Psoas muscle (tissue), 8 donors: ENCODE measurements around the gene TOR4A. TPM values are rescaled to one million over a fixed set of nuclear protein-coding genes. Genes with fewer than 3 reads are reported as not detected.
A peak's percentile ranks its signal among the peaks of the same experiment; 100 is the strongest.

Experiments used
- ATAC-seq, 4 donors: fragments of 200-7000 bp; cut with Tn5 transposase; one replicate each; pipeline ENCODE4 v1.9.1; 2020; ENCODE audit warnings: moderate library complexity in 3 of 4, mild to moderate bottlenecking in 2 of 4
- DNase-seq, 2 donors: peaks; one replicate each; pipeline ENCODE4 v3.0.0-alpha.2; 2020
- H3K27ac ChIP-seq: fragments of 200-600 bp; one replicate; pipeline ENCODE4 v1.8.0; 2022
- H3K27me3 ChIP-seq, 3 donors: fragments of 200-600 bp in 1 of 3; one replicate each; pipeline versions ENCODE4 v1.6.1 to v1.8.0; 2013 to 2022; ENCODE audit warnings: low read length in 2 of 3, mild to moderate bottlenecking in 2 of 3, moderate library complexity in 1 of 3; ENCODE audit not compliant: insufficient read depth in 3 of 3
- H3K36me3 ChIP-seq, 2 donors: fragments of 200-600 bp in 1 of 2; one replicate each; pipeline versions ENCODE4 v1.6.1 to v1.8.0; 2013 to 2022; ENCODE audit warnings: low read depth in 1 of 2, mild to moderate bottlenecking in 1 of 2, moderate library complexity in 1 of 2; ENCODE audit not compliant: insufficient read depth in 1 of 2
- H3K4me1 ChIP-seq: fragments of 200-600 bp; one replicate; pipeline ENCODE4 v1.8.0; 2022
- H3K4me3 ChIP-seq: fragments of 200-600 bp; one replicate; pipeline ENCODE4 v1.8.0; 2022; ENCODE audit warnings: mild to moderate bottlenecking
- H3K9me3 ChIP-seq: fragments of 200-600 bp; one replicate; pipeline ENCODE4 v1.8.0; 2022
- CTCF ChIP-seq: fragments of 200-600 bp; IDR thresholded peaks from one replicate; pipeline ENCODE4 v1.8.0; 2022; ENCODE audit warnings: antibody characterized with exemption
- WGBS, 3 donors: extraction: QIAGEN DNeasy Blood & Tissue Kit; methylation state at CpG; one replicate each; pipeline versions ENCODE4 v1.1.6 to v1.1.7; 2013; 5-methylcytosine and 5-hydroxymethylcytosine counted together
- intact Hi-C, 2 donors: fragments of 100-400 bp; cut with DNase I; formaldehyde crosslinking; loops; one replicate each; pipeline versions ENCODE4 v1.11.0 to v1.14.2; 2022
- polyA plus RNA-seq, 3 donors: library from polyadenylated mRNA; stranded (reverse); fragments of 200-250 nt; gene quantifications; one replicate each; pipeline ENCODE4 v1.2.3, GENCODE V29; 2013
- total RNA-seq, 4 donors: library from RNA; stranded (reverse); fragmentation: NEBNext Ultra II Directional in 2 of 4; extraction: Animal tissue kit (Norgen Biotek cat#: 25700) in 2 of 4; gene quantifications; one replicate each; pipeline versions ENCODE4 v1.2.1 to v1.2.4, GENCODE V29; 2021 to 2023
- donor health status: healthy with polysubstance abuse.
- donor health status: DM: no; HTN: no; CAD: no; lungs with moderate emphysema.
- donor health status: Bipolar disorder and iron deficiency.
- donor health status: healthy.
- donor health status: DM: yes; HTN: yes; CAD: no.
- donor health status: DM: no; HTN: no; CAD: no.
- donor health status: DM: no; HTN: no; CAD: no.
- donor health status: DM: yes; HTN: yes; CAD: no.

The TOR4A gene
- total and polyA plus RNA-seq, 7 donors = 0.77 to 2.3 (median 2.1) TPM

- ATAC-seq (no peak), DNase-seq (no peak)
- Histone ChIP-seq H3K4me3 (peak overlapping the region; percentile 18), H3K27me3 (peaks cover 0 to 42% (median 16%) of the 10 kb centered on the region in 3 donors), H3K27ac (no peak overlapping the region), H3K4me1 (peaks cover 19% of the 10 kb centered on the region), H3K9me3 (no peaks in the 10 kb centered on the region), H3K36me3 (no peaks in the 10 kb centered on the region)
- WGBS, 3 donors = 32 to 52% (median 40%) methylated on average over 17 to 39 of the region's 39 CpGs
- no peak for TF ChIP-seq CTCF
- intact Hi-C loops = no loop called here
Measured at GRCh38 chr9:137281345-137282116, 4.0 kb downstream of the TOR4A start.

DNA sequence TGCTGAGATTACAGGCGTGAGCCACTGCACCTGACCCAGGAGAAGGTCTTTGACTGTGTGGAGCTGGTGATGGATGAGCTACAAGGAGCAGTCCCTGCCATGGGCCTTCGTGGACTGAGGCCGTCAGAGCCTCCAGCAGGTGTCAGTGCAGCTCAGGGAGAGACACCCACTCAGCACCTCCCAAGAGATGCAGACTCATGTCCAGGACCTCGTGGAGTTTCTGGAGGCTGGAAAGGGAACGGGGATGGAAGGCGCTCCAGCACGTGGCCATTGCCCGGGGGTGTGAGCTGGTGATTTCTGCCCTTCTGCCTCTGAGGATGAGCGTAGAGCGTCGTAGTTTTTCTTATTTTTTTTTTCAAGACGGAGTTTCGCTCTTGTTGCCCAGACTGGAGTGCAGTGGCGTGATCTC is 9.5 kb downstream of the TOR4A start:
- Histone ChIP-seq H3K9me3 (no peaks in the 10 kb centered on the region), H3K36me3 (no peaks in the 10 kb centered on the region), H3K27ac (no peak overlapping the region), H3K4me3 (no peak overlapping the region), H3K4me1 (no peaks in the 10 kb centered on the region), H3K27me3 (peaks cover 0 to 15% (median 0%) of the 10 kb centered on the region in 3 donors)
- intact Hi-C loops = no loop called here
- peak; percentile 35 to 58 for DNase-seq
- peak; percentile 51 for TF ChIP-seq CTCF
- peak; percentile 78 to 87 (median 83) for ATAC-seq
- WGBS, 3 donors = 43 to 45% (median 44%) methylated on average over 14 of the region's 14 CpGs

- no peak overlapping the region for H3K27ac ChIP-seq
- H3K4me3 ChIP-seq = no peak overlapping the region
- DNase-seq (no peak), ATAC-seq (no peak)
- no peaks in the 10 kb centered on the region for H3K36me3 ChIP-seq
- TF ChIP-seq CTCF = no peak
- WGBS, 3 donors = 50 to 65% (median 60%) methylated on average over 15 of the region's 15 CpGs
- peaks cover 0 to 62% (median 21%) of the 10 kb centered on the region in 3 donors for H3K27me3 ChIP-seq
- no peaks in the 10 kb centered on the region for H3K9me3 ChIP-seq
- no peaks in the 10 kb centered on the region for H3K4me1 ChIP-seq
- intact Hi-C loops = loop anchor here in 1 of 2 donors (10.0 kb wide), 1 partner anchor 232 kb away; no protein-coding TSS in a partner anchor
Measured at GRCh38 chr9:137293094-137293481, 15.6 kb downstream of the TOR4A start.

GRCh38 chr9:137293482-137294090 is 16.1 kb downstream of the TOR4A start:
- ATAC-seq (no peak), DNase-seq (no peak)
- no peak for TF ChIP-seq CTCF
- Histone ChIP-seq H3K36me3 (no peaks in the 10 kb centered on the region), H3K4me3 (no peak overlapping the region), H3K27me3 (peaks cover 0 to 67% (median 26%) of the 10 kb centered on the region in 3 donors), H3K27ac (no peak overlapping the region), H3K9me3 (no peaks in the 10 kb centered on the region), H3K4me1 (no peaks in the 10 kb centered on the region)
- intact Hi-C loops = loop anchor here in 1 of 2 donors (10.0 kb wide), 1 partner anchor 231 kb away; no protein-coding TSS in a partner anchor
- 74 to 78% (median 76%) methylated on average over 29 of the region's 29 CpGs for WGBS, 3 donors
